ENCODE data around the gene TRAPPC1.
"Not testable (repeated sequence)": the region's sequence is repeated elsewhere in the genome, so short reads cannot be mapped to it uniquely, and the experiment has no call there.

The TRAPPC1 gene

GRCh38 chr17:7931709-7932482 lies at the start of gene TRAPPC1, which contains the start of gene CNTROB:
Gene TRAPPC1 (minus strand): TSS chr17:7931946. CDS start chr17:7931829, 117 bp downstream.
Gene CNTROB (plus strand): TSS chr17:7932206. CDS start chr17:7933080, 874 bp downstream.
- DNase-seq, result peak; percentile 99

GRCh38 chr17:7977805-7978204 lies 46.1 kb upstream of the TRAPPC1 start:
- DNase-seq, result no peak

- no peak for DNase-seq
Observed at GRCh38 chr17:7977039-7977438, 45.3 kb upstream of the TRAPPC1 start.

GRCh38 chr17:7974638-7975131 lies 42.9 kb upstream of the TRAPPC1 start:
- DNase-seq, result no peak

GRCh38 chr17:7972131-7972785 lies 40.5 kb upstream of the TRAPPC1 start:
- DNase-seq, result no peak

GRCh38 chr17:7971651-7972050 lies 39.9 kb upstream of the TRAPPC1 start:
- no peak for DNase-seq

- DNase-seq, result no peak
Observed at GRCh38 chr17:7969433-7969832, 37.7 kb upstream of the TRAPPC1 start.

GRCh38 chr17:7967751-7968150 lies 36.0 kb upstream of the TRAPPC1 start:
- no peak for DNase-seq

GRCh38 chr17:7961421-7961820 lies 29.7 kb upstream of the TRAPPC1 start:
- DNase-seq, result no peak

GRCh38 chr17:7959503-7960253 lies 27.9 kb upstream of the TRAPPC1 start:
- DNase-seq, result no peak

GRCh38 chr17:7956228-7956965 lies 24.7 kb upstream of the TRAPPC1 start:
- DNase-seq, result no peak

GRCh38 chr17:7955414-7956227 lies 23.9 kb upstream of the TRAPPC1 start:
- DNase-seq, result no peak

- not testable (repeated sequence) for DNase-seq
Observed at GRCh38 chr17:7953266-7953665, 21.5 kb upstream of the TRAPPC1 start.

- no peak for DNase-seq
Observed at GRCh38 chr17:7951143-7951792, 19.5 kb upstream of the TRAPPC1 start.

- no peak for DNase-seq
Observed at GRCh38 chr17:7950578-7950977, 18.8 kb upstream of the TRAPPC1 start.

- no peak for DNase-seq
Observed at GRCh38 chr17:7947651-7948050, 15.9 kb upstream of the TRAPPC1 start.

GRCh38 chr17:7946441-7946840 lies 14.7 kb upstream of the TRAPPC1 start:
- DNase-seq, result no peak

- DNase-seq, result no peak
Observed at GRCh38 chr17:7945651-7946050, 13.9 kb upstream of the TRAPPC1 start.

GRCh38 chr17:7944326-7944725 lies 12.6 kb upstream of the TRAPPC1 start:
- no peak for DNase-seq

- DNase-seq, result no peak
Observed at GRCh38 chr17:7943291-7943690, 11.5 kb upstream of the TRAPPC1 start.

GRCh38 chr17:7940743-7941142 lies 9.0 kb upstream of the TRAPPC1 start:
- DNase-seq, result no peak

Data from activated gamma-delta T cell treated with Interleukin-2 at 50 U/mL for 16 hours (primary cell).